ENCODE results near the gene TENT4A. TPM values are rescaled to one million over a fixed set of nuclear protein-coding genes. Genes with fewer than 3 reads are reported as not detected.

The TENT4A gene
- total and polyA plus RNA-seq, 2 of the 13 experiments (the other 11 are each of a cell fraction or from before 2014, with no cell fraction given), result 6.3 to 13.3 TPM

DNA sequence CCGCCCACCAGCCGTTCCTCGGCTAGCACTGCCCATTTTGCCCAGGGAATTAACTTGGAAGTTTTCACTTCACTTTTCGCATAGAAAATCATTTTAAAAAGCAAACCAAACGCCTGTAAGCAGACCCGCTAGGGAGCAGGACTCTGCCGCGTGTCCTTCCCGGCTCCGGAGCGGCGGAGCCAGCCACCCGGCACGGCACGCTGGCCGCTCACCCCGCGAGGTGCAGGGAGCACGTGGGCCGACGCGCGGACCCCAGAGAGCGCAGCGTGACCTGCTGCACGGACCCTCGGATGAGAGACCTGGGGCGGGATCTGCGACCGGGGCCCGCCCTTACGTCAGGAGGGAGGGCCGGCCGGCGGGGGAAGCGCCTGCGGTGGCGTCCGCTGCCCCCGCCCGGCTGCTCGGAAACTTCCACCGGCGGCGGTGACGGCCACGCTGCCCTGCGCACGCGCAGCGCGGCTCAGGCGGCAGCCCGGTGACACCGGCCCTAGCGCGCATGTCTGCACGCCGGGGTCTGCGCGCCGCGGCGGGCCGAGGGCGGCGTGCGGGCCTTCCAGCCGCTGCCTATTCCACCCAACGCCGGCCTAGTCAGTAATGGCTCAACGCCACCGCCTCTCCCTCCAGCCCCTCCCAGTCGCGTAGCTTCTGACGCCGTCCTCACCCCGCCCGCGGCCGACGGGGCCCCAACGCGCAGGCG lies 507 bp upstream of the TENT4A start (continued):
- TF ChIP-seq, protein P1, sequence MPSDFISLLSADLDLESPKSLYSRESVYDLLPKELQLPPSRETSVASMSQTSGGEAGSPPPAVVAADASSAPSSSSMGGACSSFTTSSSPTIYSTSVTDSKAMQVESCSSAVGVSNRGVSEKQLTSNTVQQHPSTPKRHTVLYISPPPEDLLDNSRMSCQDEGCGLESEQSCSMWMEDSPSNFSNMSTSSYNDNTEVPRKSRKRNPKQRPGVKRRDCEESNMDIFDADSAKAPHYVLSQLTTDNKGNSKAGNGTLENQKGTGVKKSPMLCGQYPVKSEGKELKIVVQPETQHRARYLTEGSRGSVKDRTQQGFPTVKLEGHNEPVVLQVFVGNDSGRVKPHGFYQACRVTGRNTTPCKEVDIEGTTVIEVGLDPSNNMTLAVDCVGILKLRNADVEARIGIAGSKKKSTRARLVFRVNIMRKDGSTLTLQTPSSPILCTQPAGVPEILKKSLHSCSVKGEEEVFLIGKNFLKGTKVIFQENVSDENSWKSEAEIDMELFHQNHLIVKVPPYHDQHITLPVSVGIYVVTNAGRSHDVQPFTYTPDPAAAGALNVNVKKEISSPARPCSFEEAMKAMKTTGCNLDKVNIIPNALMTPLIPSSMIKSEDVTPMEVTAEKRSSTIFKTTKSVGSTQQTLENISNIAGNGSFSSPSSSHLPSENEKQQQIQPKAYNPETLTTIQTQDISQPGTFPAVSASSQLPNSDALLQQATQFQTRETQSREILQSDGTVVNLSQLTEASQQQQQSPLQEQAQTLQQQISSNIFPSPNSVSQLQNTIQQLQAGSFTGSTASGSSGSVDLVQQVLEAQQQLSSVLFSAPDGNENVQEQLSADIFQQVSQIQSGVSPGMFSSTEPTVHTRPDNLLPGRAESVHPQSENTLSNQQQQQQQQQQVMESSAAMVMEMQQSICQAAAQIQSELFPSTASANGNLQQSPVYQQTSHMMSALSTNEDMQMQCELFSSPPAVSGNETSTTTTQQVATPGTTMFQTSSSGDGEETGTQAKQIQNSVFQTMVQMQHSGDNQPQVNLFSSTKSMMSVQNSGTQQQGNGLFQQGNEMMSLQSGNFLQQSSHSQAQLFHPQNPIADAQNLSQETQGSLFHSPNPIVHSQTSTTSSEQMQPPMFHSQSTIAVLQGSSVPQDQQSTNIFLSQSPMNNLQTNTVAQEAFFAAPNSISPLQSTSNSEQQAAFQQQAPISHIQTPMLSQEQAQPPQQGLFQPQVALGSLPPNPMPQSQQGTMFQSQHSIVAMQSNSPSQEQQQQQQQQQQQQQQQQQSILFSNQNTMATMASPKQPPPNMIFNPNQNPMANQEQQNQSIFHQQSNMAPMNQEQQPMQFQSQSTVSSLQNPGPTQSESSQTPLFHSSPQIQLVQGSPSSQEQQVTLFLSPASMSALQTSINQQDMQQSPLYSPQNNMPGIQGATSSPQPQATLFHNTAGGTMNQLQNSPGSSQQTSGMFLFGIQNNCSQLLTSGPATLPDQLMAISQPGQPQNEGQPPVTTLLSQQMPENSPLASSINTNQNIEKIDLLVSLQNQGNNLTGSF (CRISPR knock-in tag; IDR thresholded peaks at IDR 0.05), result peak; percentile 86
- TF ChIP-seq ZNF446 (CRISPR knock-in tag; IDR thresholded peaks at IDR 0.05) (peak; percentile 99), MTA3 (CRISPR knock-in tag; IDR thresholded peaks at IDR 0.05) (no peak), ZNF451 (CRISPR knock-in tag; IDR thresholded peaks at IDR 0.05) (peak; percentile 33; the same call in 1 of the 2 replicates), ZNF329 (CRISPR knock-in tag; IDR thresholded peaks at IDR 0.05; ENCODE audit: low read depth) (peak; percentile 89), ZC3H13 (CRISPR knock-in tag; IDR thresholded peaks at IDR 0.05) (peak; percentile 96), ZNF878 (CRISPR knock-in tag; IDR thresholded peaks at IDR 0.05) (0 out of 2 replicates have a peak, but pooled peaks have one; percentile 40), PHF8 (CRISPR knock-in tag; IDR thresholded peaks at IDR 0.05) (peak; percentile 72), MXD4 (CRISPR knock-in tag; IDR thresholded peaks at IDR 0.05) (peak; percentile 95), ARHGAP35 (CRISPR knock-in tag; IDR thresholded peaks at IDR 0.05; ENCODE audit: borderline replicate concordance) (peak; percentile 93), WIZ (CRISPR knock-in tag; IDR thresholded peaks at IDR 0.05) (peak; percentile 68; the same call in 1 of the 2 replicates), PHF20 (CRISPR knock-in tag; IDR thresholded peaks at IDR 0.05) (peak; percentile 62), ZNF256 (CRISPR knock-in tag; conservative IDR thresholded peaks at IDR 0.05) (0 out of 2 replicates have a peak, but pooled peaks have one; percentile 41)
- TF ChIP-seq, protein P2, sequence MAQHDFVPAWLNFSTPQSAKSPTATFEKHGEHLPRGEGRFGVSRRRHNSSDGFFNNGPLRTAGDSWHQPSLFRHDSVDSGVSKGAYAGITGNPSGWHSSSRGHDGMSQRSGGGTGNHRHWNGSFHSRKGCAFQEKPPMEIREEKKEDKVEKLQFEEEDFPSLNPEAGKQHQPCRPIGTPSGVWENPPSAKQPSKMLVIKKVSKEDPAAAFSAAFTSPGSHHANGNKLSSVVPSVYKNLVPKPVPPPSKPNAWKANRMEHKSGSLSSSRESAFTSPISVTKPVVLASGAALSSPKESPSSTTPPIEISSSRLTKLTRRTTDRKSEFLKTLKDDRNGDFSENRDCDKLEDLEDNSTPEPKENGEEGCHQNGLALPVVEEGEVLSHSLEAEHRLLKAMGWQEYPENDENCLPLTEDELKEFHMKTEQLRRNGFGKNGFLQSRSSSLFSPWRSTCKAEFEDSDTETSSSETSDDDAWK (CRISPR knock-in tag; IDR thresholded peaks at IDR 0.05), result no peak
- TF ChIP-seq, protein P3, sequence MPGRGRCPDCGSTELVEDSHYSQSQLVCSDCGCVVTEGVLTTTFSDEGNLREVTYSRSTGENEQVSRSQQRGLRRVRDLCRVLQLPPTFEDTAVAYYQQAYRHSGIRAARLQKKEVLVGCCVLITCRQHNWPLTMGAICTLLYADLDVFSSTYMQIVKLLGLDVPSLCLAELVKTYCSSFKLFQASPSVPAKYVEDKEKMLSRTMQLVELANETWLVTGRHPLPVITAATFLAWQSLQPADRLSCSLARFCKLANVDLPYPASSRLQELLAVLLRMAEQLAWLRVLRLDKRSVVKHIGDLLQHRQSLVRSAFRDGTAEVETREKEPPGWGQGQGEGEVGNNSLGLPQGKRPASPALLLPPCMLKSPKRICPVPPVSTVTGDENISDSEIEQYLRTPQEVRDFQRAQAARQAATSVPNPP (CRISPR knock-in tag; IDR thresholded peaks at IDR 0.05), result 0 out of 2 replicates have a peak, but pooled peaks have one; percentile 22
- TF ChIP-seq, protein P4, sequence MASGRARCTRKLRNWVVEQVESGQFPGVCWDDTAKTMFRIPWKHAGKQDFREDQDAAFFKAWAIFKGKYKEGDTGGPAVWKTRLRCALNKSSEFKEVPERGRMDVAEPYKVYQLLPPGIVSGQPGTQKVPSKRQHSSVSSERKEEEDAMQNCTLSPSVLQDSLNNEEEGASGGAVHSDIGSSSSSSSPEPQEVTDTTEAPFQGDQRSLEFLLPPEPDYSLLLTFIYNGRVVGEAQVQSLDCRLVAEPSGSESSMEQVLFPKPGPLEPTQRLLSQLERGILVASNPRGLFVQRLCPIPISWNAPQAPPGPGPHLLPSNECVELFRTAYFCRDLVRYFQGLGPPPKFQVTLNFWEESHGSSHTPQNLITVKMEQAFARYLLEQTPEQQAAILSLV (CRISPR knock-in tag; IDR thresholded peaks at IDR 0.05; ENCODE audit: borderline replicate concordance), result peak; percentile 95; the same call in 1 of the 2 replicates
- TF ChIP-seq, protein P5, sequence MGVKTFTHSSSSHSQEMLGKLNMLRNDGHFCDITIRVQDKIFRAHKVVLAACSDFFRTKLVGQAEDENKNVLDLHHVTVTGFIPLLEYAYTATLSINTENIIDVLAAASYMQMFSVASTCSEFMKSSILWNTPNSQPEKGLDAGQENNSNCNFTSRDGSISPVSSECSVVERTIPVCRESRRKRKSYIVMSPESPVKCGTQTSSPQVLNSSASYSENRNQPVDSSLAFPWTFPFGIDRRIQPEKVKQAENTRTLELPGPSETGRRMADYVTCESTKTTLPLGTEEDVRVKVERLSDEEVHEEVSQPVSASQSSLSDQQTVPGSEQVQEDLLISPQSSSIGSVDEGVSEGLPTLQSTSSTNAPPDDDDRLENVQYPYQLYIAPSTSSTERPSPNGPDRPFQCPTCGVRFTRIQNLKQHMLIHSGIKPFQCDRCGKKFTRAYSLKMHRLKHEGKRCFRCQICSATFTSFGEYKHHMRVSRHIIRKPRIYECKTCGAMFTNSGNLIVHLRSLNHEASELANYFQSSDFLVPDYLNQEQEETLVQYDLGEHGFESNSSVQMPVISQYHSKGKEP (CRISPR knock-in tag; IDR thresholded peaks at IDR 0.05), result peak; percentile 51; the same call in 1 of the 2 replicates

All from HepG2 (cell line).